OCI-LY1 (cell line): Measurements from ENCODE around the gene CEP112.

Source experiments
- EZH2 ChIP-seq: fragments of 200-600 bp; sonication (generic), shearing (Covaris generic); IDR thresholded peaks from 2 replicates; pipeline ENCODE4 v1.8.0; 2017; ENCODE audit warnings: borderline replicate concordance, mixed run types, mild to moderate bottlenecking, antibody characterized with exemption, low read length, moderate library complexity, mixed read lengths
- TF ChIP-seq, protein P1 (sequence below): fragments of 200-600 bp; sonication (generic), shearing (Covaris generic); IDR thresholded peaks from 2 replicates; pipeline ENCODE4 v1.5.1; 2017; ENCODE audit warnings: mild to moderate bottlenecking, antibody characterized with exemption, low read length, moderate library complexity, mixed read lengths

GRCh38 chr17:66129759-66130158 is 62.2 kb downstream of the CEP112 start:
- TF ChIP-seq, protein P1, sequence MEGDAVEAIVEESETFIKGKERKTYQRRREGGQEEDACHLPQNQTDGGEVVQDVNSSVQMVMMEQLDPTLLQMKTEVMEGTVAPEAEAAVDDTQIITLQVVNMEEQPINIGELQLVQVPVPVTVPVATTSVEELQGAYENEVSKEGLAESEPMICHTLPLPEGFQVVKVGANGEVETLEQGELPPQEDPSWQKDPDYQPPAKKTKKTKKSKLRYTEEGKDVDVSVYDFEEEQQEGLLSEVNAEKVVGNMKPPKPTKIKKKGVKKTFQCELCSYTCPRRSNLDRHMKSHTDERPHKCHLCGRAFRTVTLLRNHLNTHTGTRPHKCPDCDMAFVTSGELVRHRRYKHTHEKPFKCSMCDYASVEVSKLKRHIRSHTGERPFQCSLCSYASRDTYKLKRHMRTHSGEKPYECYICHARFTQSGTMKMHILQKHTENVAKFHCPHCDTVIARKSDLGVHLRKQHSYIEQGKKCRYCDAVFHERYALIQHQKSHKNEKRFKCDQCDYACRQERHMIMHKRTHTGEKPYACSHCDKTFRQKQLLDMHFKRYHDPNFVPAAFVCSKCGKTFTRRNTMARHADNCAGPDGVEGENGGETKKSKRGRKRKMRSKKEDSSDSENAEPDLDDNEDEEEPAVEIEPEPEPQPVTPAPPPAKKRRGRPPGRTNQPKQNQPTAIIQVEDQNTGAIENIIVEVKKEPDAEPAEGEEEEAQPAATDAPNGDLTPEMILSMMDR: no peak
- no peak for TF ChIP-seq EZH2
